H1 (cell line): ENCODE measurements around the gene BIVM. TPM values are rescaled to one million over a fixed set of nuclear protein-coding genes. Genes with fewer than 3 reads are reported as not detected.

Experiments used
- CREB1 ChIP-seq: IDR thresholded peaks from 2 replicates; pipeline ENCODE4 v1.6.1; 2012; ENCODE audit warnings: inconsistent platforms
- KDM5A ChIP-seq: fragments of 200-600 bp; IDR thresholded peaks from 2 replicates; pipeline ENCODE4 v1.7.1; 2012; ENCODE audit warnings: mild to moderate bottlenecking, low read length, inconsistent platforms, mixed read lengths
- RBBP5 ChIP-seq: IDR thresholded peaks from 2 replicates; pipeline ENCODE4 v1.7.1; 2012; ENCODE audit warnings: low read depth, mild to moderate bottlenecking, inconsistent platforms, low read length, moderate library complexity, borderline replicate concordance
- SIX5 ChIP-seq: IDR thresholded peaks from 2 replicates; pipeline ENCODE4 v1.6.1; 2011; ENCODE audit warnings: mild to moderate bottlenecking, low read depth, low read length
- polyA plus RNA-seq, 7 experiments: library from polyadenylated mRNA; depleted of rRNA in 3 of 7; stranded (reverse) in 5 of 7; unstranded in 2 of 7; fragments of >200 nt in 5 of 7; fragments of 200-250 nt in 2 of 7; gene quantifications; 1 replicate in 5 of 7; 2 replicates in 1 of 7; 4 replicates in 1 of 7; pipeline versions ENCODE4 v1.2.1 to v1.2.3, GENCODE V29; 2011 to 2013; ENCODE audit warnings: missing spikeins in 2 of 7, mixed read lengths in 2 of 7
- total RNA-seq: library from RNA; stranded (reverse); fragmentation: NEBNext Ultra II Directional; extraction: Animal tissue kit (Norgen Biotek cat#: 25700); gene quantifications from 2 replicates; pipeline ENCODE4 v1.2.1, GENCODE V29; 2021

The BIVM gene
- total and polyA plus RNA-seq, 2 of the 8 experiments (the other 6 are each of a cell fraction or from before 2014, with no cell fraction given) = 1.8 to 5.5 TPM

DNA sequence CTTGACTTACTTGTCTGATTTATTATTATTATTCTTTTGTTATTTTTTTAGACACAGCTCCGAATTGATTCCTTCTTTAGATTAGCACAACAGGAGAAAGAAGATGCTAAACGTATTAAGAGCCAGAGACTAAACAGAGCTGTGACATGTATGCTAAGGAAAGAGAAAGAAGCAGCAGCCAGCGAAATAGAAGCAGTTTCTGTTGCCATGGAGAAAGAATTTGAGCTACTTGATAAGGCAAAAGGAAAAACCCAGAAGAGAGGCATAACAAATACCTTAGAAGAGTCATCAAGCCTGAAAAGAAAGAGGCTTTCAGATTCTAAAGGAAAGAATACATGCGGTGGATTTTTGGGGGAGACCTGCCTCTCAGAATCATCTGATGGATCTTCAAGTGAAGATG is 76.3 kb downstream of the BIVM start (continued):
- no peak for TF ChIP-seq RBBP5
- TF ChIP-seq SIX5 = no peak
- TF ChIP-seq CREB1 = no peak
- no peak for TF ChIP-seq KDM5A
